Thoracic aorta (tissue), 2 donors: ENCODE measurements around the gene DIP2C. TPM values are rescaled to one million over a fixed set of nuclear protein-coding genes. Genes with fewer than 3 reads are reported as not detected.

Experiments
- ATAC-seq: fragments of 150-250 bp; one replicate; pipeline ENCODE4 v1.8.0; 2017; ENCODE audit warnings: low read depth; ENCODE audit not compliant: insufficient number of reproducible peaks, low FRiP score
- DNase-seq: peaks from one replicate; pipeline ENCODE4 v3.0.0-alpha.2; 2020; ENCODE audit warnings: low spot score
- H3K27ac ChIP-seq, 2 donors: fragments of 200-600 bp; sonication (generic); 1 replicate in 1 of 2; 2 replicates in 1 of 2; pipeline ENCODE4 v1.5.1; 2016; ENCODE audit warnings: mild to moderate bottlenecking in 2 of 2, moderate library complexity in 2 of 2
- H3K27me3 ChIP-seq: fragments of 200-600 bp; sonication (generic); replicated peaks from 2 replicates; pipeline ENCODE4 v1.6.0; 2016; ENCODE audit warnings: mild to moderate bottlenecking; ENCODE audit not compliant: insufficient read depth
- H3K36me3 ChIP-seq: fragments of 200-600 bp; sonication (generic); one replicate; pipeline ENCODE4 v1.5.1; 2016
- H3K4me1 ChIP-seq, 2 donors: fragments of 200-600 bp; sonication (generic); 1 replicate in 1 of 2; 2 replicates in 1 of 2; pipeline versions ENCODE4 v1.5.1 to v1.6.0; 2016; ENCODE audit warnings: low read depth in 2 of 2, mild to moderate bottlenecking in 1 of 2; ENCODE audit not compliant: control insufficient read depth in 1 of 2
- H3K4me3 ChIP-seq: fragments of 200-600 bp; sonication (generic); 2 replicates; pipeline ENCODE4 v1.5.1; 2016; ENCODE audit warnings: mild to moderate bottlenecking
- H3K9me3 ChIP-seq: fragments of 200-600 bp; sonication (generic); 2 replicates; pipeline ENCODE4 v1.5.1; 2016
- total RNA-seq, 2 donors: library from RNA; depleted of rRNA; stranded (reverse); fragments of >200 nt; gene quantifications; one replicate each; pipeline versions ENCODE4 v1.1.0 to v1.2.3, GENCODE V29; 2016
- TF ChIP-seq, protein P1 (sequence below): fragments of 200-600 bp; sonication (generic); IDR thresholded peaks from one replicate; pipeline ENCODE4 v1.5.1; 2019; ENCODE audit warnings: antibody characterized with exemption

Gene DIP2C
- total RNA-seq, 2 donors from 2014 or later, result 36.8 to 44.0 TPM

- TF ChIP-seq, protein P1, sequence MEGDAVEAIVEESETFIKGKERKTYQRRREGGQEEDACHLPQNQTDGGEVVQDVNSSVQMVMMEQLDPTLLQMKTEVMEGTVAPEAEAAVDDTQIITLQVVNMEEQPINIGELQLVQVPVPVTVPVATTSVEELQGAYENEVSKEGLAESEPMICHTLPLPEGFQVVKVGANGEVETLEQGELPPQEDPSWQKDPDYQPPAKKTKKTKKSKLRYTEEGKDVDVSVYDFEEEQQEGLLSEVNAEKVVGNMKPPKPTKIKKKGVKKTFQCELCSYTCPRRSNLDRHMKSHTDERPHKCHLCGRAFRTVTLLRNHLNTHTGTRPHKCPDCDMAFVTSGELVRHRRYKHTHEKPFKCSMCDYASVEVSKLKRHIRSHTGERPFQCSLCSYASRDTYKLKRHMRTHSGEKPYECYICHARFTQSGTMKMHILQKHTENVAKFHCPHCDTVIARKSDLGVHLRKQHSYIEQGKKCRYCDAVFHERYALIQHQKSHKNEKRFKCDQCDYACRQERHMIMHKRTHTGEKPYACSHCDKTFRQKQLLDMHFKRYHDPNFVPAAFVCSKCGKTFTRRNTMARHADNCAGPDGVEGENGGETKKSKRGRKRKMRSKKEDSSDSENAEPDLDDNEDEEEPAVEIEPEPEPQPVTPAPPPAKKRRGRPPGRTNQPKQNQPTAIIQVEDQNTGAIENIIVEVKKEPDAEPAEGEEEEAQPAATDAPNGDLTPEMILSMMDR, result no peak
- DNase-seq, result no peak
- no peak overlapping the region for H3K27ac ChIP-seq
- H3K27me3 ChIP-seq, result no peaks in the 10 kb centered on the region
- H3K36me3 ChIP-seq, result peaks cover 35% of the 10 kb centered on the region
- H3K4me1 ChIP-seq, result peaks cover 0 to 8% of the 10 kb centered on the region in 2 donors
- ATAC-seq, result no peak
- no peaks in the 10 kb centered on the region for H3K9me3 ChIP-seq
- H3K4me3 ChIP-seq, result no peak overlapping the region
Observed at GRCh38 chr10:279655-280054, 409.8 kb downstream of the DIP2C start.

DNA sequence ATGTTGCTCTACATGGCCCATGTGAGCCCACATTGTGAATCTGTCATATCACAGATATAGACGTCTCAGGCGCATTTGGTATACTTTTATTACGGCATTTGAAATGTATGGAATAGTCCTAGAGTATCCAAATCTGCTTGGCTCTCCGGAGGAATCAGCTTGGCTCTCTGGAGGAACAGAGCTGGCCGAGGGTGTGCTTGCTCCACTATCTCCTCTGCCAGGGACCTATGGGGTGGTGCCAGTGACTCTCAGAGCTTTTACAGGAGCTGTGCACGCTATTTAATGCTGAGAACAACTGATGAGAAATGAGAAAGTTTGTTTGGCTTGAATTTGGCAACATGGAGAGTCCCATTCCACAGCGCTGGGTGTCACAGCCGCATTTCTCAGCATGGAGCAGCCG is 410.2 kb downstream of the DIP2C start:
- H3K4me3 ChIP-seq, result no peak overlapping the region
- peaks cover 35% of the 10 kb centered on the region for H3K36me3 ChIP-seq

DNA sequence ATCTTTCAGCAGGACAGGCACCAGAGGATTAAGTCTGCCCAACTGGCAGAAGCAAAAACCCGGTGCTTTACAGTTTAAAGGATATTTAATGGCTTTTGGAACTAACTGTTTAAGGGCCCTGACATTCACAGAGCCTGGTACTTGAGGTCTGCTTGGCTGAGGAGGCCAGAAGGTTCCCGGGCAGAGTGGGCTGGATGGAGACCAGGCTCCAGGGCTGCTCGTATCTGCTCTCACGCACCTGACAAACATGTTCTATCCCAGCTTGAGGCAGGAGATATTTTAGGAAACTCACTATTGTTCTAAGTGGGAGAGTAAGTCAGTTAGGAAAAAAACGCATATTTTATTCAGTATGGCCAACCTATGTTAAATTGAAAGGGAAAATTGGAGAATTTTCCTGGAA is 410.8 kb downstream of the DIP2C start:
- ATAC-seq, result no peak

More for the DNA sequence above, 410.2 kb downstream of the DIP2C start:
- Histone ChIP-seq H3K4me1 (peaks cover 0 to 8% of the 10 kb centered on the region in 2 donors), H3K9me3 (no peaks in the 10 kb centered on the region), H3K27me3 (no peaks in the 10 kb centered on the region), H3K27ac (no peak overlapping the region)
- TF ChIP-seq, protein P1, result no peak
- DNase-seq (no peak), ATAC-seq (no peak)

GRCh38 chr10:277963-278362 is 411.5 kb downstream of the DIP2C start:
- TF ChIP-seq, protein P1, result no peak
- H3K36me3 ChIP-seq, result peaks cover 36% of the 10 kb centered on the region
- H3K27ac ChIP-seq, result no peak overlapping the region
- no peaks in the 10 kb centered on the region for H3K9me3 ChIP-seq
- peaks cover 0 to 8% of the 10 kb centered on the region in 2 donors for H3K4me1 ChIP-seq
- ATAC-seq (no peak), DNase-seq (no peak)
- H3K4me3 ChIP-seq, result no peak overlapping the region
- no peaks in the 10 kb centered on the region for H3K27me3 ChIP-seq

More for the DNA sequence above, 410.8 kb downstream of the DIP2C start:
- TF ChIP-seq, protein P1, result no peak
- Histone ChIP-seq H3K27me3 (no peaks in the 10 kb centered on the region), H3K36me3 (peaks cover 35% of the 10 kb centered on the region), H3K4me3 (no peak overlapping the region), H3K27ac (no peak overlapping the region), H3K4me1 (peaks cover 0 to 8% of the 10 kb centered on the region in 2 donors), H3K9me3 (no peaks in the 10 kb centered on the region)
- no peak for DNase-seq

- no peak for DNase-seq
- ATAC-seq, result no peak
- Histone ChIP-seq H3K4me3 (no peak overlapping the region), H3K27me3 (no peaks in the 10 kb centered on the region), H3K36me3 (peaks cover 30% of the 10 kb centered on the region), H3K9me3 (no peaks in the 10 kb centered on the region), H3K27ac (no peak overlapping the region), H3K4me1 (no peaks in the 10 kb centered on the region)
- TF ChIP-seq, protein P1, result no peak
Observed at GRCh38 chr10:275680-276079, 413.8 kb downstream of the DIP2C start.
